SH-SY5Y (cell line): ENCODE data around the gene BCAN.

Experiments
- GATA2 ChIP-seq: IDR thresholded peaks from 2 replicates; pipeline ENCODE4 v1.6.1; 2011; ENCODE audit warnings: mild to moderate bottlenecking, low read depth, low read length
- GATA3 ChIP-seq: IDR thresholded peaks from 2 replicates; pipeline ENCODE4 v1.6.1; 2011; ENCODE audit warnings: low read depth, mild to moderate bottlenecking, low read length, moderate library complexity

DNA sequence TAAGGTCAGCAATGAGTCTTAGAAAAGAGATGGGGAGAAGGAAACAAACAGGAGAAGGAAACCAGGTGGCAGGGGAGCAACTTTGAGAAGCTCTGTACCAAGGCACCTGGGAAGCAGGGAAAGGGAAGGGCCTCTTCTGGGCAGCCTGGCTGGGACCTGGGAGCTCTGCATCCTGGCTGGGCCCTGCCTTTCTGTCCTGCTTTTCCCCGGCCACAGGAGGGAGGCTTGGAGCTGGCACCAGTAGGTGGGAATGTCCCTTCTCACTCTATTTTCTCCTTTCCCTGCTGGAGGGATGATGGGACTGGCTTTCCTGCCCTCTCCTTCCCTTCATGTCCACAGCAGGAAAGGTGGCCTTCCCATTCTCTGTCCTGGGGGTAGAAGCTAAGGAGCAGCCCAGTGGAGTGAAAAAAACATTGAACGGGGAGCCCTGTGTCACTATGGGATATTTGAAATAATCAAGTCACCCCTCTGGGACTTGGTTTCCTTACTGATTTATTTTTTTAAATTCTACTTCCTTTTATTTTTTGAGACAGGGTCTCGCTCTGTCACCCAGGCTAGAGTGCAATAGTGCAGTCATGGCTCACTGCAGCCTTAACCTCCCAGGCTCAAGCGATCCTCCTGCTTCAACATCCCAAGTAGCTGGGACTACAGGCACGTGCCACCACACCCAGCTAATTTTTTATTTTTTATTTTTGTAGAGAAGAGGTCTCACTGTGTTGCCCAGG is 40.4 kb downstream of the BCAN start:
- no peak for TF ChIP-seq GATA2
- no peak for TF ChIP-seq GATA3
